Activated T-helper 1 cell treated with Interleukin-2 at 50 U/mL for 16 hours (primary cell): ENCODE results near the gene ZNF600.
"Not testable (repeated sequence)": the region's sequence is repeated elsewhere in the genome, so short reads cannot be mapped to it uniquely, and the experiment has no call there.

Source experiments
- DNase-seq: peaks from one replicate; pipeline ENCODE4 v3.0.0-alpha.2; 2020; ENCODE audit warnings: low read depth

The ZNF600 gene

GRCh38 chr19:52741951-52742485, 44.6 kb downstream of the ZNF600 start:
- DNase-seq: no peak

- DNase-seq: not testable (repeated sequence)
Measured at GRCh38 chr19:52741371-52741770, 45.2 kb downstream of the ZNF600 start.

- no peak for DNase-seq
Measured at GRCh38 chr19:52739576-52739975, 47.0 kb downstream of the ZNF600 start.

GRCh38 chr19:52735734-52736133, 50.9 kb downstream of the ZNF600 start:
- no peak for DNase-seq

- peak; percentile 99 for DNase-seq
Measured at GRCh38 chr19:52734893-52735661, 51.5 kb downstream of the ZNF600 start, which contains the start of gene ZNF611. Gene ZNF611, minus strand, starts transcription at chr19:52735044. Its CDS starts 19,150 bp downstream, at chr19:52715894.

GRCh38 chr19:52734331-52734892, 52.2 kb downstream of the ZNF600 start:
- no peak for DNase-seq

- not testable (repeated sequence) for DNase-seq
Measured at GRCh38 chr19:52726051-52726450, 60.5 kb downstream of the ZNF600 start.

GRCh38 chr19:52725528-52725961, 61.0 kb downstream of the ZNF600 start:
- no peak for DNase-seq

GRCh38 chr19:52724701-52725514, 61.7 kb downstream of the ZNF600 start:
- no peak for DNase-seq

GRCh38 chr19:52723907-52724598, 62.5 kb downstream of the ZNF600 start:
- DNase-seq: not testable (repeated sequence)

GRCh38 chr19:52722062-52723003, 64.3 kb downstream of the ZNF600 start:
- DNase-seq: no peak

GRCh38 chr19:52720541-52720940, 66.0 kb downstream of the ZNF600 start:
- not testable (repeated sequence) for DNase-seq

GRCh38 chr19:52716522-52716921, 70.1 kb downstream of the ZNF600 start:
- no peak for DNase-seq

- not testable (repeated sequence) for DNase-seq
Measured at GRCh38 chr19:52715902-52716301, 70.7 kb downstream of the ZNF600 start.

GRCh38 chr19:52715330-52715729, 71.3 kb downstream of the ZNF600 start:
- not testable (repeated sequence) for DNase-seq
